GM18526 (cell line): ENCODE data around the gene WDR73.

Source experiments
- POLR2A ChIP-seq: IDR thresholded peaks from 3 replicates; pipeline ENCODE4 v1.6.1; 2011; ENCODE audit not compliant: insufficient read length; ENCODE audit errors: extremely low read depth

Gene WDR73

DNA sequence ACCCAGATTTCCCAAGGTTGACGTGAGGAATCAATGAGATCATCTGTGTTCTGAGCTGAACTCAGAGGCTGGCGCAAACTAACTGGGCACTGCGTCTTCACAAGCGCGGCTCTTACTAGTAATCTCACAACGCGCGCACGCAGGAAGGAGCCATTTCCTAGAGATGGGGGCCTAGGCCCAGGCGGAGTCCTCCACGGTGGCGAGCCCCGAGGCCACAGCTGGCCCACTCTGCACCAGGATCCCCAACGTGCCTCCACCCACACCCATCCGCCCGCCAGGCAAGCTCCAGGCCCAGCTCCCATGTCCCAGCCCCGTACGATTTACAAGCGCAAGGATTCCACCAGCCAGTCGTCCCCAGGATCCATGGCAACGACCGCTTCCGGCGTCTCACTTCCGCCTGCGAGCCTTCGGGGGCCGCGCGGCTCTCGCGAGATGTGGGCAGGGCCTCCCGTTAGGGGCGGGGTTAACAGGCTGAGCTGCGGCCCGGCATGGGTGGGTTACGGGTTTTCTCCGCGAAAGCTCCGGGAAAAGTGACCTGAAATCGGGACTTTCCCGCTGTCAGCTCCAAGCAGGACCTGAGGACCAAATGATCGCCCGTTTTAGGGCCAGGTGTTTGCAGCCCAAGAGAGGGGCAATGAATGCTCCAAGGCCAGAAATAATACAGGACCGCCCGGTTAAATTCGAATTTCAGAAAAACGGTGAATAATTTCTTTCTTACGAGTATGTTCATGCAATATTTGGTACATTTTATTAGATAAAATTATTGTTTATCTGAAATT, at the start of gene WDR73:
Gene WDR73, minus strand, starts transcription at position 374 of the 779 bp plus-strand sequence. Its CDS starts 9 bp downstream, at position 365.
- TF ChIP-seq POLR2A = peak; percentile 50

DNA sequence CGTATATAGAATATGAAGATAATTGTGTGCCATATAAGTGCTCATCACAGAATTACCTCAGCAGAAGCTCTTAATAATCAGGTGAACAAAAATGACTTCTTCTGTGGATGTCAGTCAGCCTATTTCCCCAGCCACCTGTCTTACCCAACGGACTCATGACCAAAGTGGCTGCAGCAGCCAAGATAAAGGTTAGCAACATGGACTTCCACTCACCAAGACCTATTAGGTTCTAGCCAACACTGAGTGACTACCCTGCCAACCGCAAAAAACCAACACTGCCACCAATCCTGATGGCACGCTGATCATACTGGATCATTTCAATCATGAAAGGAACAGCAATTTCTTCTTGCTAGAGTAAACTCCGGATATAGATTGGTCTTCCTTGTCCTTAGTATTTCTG, 49.7 kb upstream of the WDR73 start:
- no peak for TF ChIP-seq POLR2A

DNA sequence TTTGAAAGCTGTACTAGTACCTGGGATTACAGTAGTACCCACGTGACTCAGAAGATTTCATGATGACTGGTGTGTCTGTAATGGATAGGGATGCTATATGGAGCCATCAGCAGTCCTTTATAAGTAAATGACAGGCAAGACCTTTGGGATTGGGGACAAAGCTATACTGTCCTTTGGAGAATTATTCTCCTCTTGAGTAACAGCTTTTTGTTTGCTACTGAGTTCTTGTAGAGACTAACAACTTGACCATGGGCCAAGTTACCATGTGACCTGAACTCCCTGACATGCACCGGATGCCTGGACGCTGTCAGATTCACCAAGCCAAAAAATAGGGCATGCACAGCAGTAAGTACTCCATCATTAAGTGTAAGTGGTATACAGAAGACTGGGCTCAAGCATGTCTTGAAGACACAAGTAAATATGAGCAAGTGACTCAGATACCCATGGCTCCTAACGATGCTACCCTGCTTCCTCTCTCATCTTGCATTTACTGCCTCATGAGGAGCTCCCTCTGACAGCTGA, 48.9 kb upstream of the WDR73 start:
- TF ChIP-seq POLR2A = no peak

DNA sequence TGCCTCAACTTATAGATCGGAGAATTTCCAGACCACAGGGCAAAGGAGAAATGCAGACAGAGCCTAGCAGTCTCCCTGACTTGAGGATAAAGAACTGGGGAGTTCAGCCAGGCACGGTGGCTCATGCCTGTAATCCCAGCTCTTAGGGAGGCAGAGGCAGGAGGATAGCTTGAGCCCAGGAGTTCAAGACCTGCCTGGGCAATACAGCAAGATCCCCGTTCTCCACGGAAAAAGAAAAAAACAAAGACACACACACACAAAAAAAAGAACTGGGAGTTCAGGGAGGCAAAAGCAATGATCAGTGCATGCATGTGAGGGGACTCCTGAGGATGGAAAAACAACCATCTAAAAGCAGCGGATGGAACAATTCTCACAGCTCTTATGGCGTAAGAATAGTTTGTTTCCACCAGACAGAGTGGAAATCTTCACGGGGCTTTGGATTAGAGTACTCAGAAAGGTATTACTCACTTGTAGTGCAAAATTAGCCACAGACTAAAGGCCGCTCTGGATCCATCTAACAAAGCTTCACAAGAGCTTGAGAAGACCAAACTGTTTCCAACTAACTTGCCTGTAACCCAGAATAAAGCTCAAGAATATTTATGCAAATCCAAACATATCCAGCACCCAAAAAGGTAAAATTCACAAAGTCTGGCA, 45.6 kb upstream of the WDR73 start:
- TF ChIP-seq POLR2A = no peak

DNA sequence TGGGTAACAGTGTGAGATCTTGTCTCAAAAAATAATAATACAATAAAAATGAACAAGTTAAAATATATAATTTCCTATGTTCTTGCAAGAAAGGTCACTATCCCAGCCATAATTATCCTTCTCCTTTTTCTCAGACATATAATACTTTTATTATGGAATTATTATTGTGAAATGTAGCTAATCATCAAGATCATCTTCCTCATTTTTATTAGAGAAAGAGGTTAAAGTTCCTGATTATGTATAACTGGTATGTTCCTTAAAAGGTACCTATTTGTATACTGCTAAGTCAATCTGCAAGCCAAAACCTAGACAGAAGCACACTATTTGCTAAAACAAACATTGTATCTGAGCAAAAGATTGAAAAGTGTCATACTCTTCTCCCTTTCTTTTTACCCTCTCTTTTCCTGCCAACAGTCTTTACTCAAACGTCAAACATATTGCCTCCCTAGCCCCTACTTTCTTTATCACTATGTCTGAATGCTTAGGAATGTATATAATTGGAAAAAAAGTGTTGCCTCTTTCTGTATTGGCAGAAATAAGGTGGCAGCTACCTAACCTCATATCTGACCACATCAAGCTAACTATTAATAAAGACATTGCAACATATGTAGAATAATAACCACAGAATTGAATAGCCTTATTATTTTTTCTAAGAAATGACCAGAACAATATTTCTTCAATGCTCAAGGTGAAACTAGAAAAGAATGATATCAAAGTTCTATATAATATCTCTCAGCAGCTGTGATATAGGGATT, 43.3 kb upstream of the WDR73 start:
- no peak for TF ChIP-seq POLR2A

DNA sequence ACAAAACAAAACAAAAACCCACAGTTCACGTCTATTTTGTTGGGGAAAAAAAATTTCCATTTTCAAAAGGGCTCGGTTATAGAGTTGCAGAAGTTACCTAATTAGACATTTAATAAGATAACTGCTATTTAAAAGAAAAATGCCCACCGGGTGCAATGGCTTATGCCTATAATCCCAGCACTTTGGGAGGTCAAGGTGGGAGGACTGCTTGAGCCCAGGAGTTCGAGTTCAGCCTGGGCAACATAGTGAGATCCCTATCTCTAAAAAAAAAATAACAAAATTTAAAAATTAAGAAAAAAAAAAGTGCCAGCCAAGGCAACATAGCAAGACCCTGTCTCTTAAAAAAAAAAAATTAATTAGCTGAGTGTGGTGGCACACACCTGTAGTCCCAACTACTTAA, 42.7 kb upstream of the WDR73 start:
- no peak for TF ChIP-seq POLR2A

DNA sequence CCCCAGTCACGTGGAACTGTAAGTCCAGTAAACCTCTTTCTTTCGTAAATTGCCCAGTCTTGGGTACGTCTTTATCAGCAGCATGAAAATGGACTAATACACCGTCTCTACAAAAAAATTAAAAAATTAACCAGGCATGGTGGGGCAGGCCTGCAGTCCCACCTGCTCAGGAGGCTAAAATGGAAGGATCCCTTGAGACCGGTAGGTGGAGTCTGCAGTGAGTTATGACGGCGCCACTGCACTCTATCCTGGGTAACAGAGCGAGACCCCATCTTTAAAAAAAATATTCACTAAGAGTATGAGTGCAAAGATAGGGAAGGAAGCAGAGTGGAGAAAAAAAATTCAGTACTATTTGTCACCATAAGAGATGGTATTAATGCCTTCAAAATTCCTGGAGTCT, 36.3 kb upstream of the WDR73 start:
- TF ChIP-seq POLR2A = no peak

DNA sequence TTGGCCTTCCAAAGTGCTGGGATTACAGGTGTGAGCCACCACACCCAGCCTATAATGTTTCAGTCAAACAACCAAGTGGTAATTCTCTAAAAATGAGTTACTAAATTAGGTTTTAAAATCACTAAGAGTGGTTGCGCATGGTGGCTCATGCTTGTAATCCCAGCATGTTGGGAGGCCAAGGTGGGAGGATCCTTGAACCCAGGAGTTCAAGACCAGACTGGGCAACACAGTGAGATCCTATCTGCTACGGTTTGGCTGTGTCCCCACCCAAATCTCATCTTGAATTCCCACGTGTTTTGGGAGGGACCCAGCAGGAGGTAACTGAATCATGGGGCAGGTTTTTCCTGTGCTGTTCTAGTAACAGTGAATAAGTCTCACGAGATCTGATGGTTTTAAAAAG, 35.8 kb upstream of the WDR73 start:
- TF ChIP-seq POLR2A = no peak

DNA sequence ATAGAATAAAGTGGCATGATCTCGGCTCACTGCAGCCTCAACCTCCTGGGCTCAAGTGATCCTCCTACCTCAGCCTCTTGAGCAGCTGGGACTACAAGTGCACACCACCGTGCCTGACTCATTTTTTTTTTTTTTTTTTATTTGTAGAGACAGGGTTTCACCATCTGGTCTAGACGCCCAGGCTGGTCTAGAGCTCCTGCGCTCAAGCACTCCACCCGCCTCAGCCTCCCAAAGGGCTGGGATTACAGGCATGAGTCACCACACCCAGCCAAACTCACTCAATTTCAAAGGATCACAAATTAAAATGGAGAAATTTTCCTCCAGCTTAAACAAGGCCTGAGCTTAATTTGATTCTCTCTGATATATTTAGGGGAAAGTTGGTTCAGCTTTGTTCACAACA, 31.2 kb upstream of the WDR73 start:
- TF ChIP-seq POLR2A = no peak

DNA sequence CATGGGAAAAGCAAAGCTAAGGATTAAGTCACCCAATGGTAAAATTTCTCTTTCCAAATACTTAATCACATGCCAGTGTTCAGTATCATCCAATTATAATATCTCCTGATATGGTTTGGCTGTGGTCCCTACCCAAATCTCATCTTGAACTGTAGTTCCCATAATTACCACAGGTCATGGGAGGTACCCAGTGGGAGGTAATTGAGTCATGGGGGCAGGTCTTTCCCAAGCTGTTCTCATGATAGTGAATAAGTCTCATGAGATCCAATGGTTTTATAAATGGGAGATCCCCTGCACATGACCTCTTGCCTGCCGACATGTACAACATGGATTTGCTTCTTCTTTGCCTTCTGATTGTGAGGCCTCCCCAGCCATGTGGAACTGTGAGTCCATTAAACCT, 30.0 kb upstream of the WDR73 start:
- TF ChIP-seq POLR2A = no peak

DNA sequence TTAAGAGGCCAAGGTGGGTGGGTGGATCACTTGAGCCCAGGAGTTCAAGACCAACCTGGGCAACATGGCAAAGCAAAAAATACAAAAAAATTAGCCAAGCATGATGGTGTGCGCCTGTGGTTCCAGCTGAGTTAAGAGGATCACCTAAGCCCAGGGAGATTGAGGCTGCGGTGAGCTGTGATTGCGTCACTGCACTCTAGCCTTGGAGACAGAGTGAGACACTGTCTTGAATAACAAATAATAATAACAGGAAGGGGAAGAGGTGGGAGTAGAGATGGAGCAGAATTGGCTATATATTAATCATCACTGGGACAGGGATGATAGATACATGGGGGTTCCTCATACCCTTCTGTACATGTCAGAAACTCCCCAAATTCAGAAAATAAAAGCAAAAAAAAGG, 27.7 kb upstream of the WDR73 start:
- no peak for TF ChIP-seq POLR2A

DNA sequence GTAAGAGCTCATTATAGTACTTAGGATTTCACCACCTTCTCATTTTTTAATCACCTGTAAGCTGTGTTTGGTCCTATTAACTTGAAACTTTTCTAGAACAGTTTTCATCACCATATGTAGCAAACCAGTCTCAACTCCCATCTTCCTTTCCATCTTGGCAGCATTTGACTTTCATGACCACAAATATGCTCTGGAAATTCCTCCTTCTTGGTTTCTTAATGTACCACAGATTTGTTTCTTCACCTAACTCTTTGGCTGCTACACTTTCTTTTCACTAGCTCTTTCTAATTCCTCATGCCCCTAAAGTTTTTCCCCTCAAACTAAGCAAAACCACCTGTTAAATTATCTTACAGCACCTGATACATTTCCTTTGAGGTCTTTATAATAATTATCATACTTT, 17.1 kb upstream of the WDR73 start:
- no peak for TF ChIP-seq POLR2A

DNA sequence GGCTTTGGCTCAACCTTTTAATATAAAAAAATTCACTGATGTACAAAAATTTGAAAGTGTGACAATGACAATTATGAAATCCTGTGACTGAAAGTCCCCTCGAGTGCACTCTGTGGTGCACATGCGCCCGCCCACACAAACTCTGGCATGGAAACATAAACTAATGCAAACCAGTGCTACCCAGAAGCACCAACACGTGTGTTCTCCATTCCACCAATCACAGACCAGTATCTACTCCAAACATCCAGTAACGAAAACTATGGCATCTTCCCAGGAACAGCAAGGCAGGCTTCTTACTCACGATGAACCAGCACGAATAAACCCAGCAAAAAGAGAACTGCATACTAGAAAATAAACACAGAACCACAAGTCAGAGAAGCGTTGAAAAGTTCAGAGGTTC, 15.6 kb upstream of the WDR73 start:
- no peak for TF ChIP-seq POLR2A

DNA sequence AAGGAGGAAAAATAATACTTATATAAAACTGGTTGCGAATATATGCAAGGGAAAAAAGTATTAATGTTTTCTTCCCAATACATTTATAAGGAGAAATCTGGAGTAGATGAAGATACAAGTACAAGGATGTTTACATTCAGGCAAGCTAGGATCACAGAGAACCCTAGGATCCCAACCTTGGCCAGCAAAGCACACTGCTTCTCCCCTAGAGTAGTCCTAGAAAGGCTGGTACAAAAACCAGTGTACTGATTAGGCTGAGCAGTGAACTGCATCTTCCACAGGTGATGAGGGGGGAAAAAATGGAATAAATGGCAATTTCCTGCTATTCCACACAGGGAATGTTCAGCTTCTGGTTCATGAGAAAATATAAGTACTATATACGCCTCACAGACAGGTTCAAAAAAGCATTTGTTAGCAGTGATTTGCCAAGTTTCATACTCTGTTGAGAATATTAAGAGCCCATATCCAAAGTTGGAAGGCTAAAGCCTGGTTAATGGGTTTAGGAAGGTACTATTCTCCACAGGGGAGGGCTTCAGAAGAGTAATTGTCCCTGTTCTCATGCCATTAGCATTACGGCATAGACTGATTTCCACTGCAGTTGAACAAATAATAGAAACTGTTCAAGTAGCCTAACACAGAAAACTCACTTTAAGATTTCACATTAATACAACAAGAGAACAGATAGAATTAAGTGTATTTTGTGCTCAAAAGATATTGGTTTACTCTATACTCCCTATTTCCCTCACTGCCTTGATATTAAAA, 14.3 kb upstream of the WDR73 start:
- no peak for TF ChIP-seq POLR2A

DNA sequence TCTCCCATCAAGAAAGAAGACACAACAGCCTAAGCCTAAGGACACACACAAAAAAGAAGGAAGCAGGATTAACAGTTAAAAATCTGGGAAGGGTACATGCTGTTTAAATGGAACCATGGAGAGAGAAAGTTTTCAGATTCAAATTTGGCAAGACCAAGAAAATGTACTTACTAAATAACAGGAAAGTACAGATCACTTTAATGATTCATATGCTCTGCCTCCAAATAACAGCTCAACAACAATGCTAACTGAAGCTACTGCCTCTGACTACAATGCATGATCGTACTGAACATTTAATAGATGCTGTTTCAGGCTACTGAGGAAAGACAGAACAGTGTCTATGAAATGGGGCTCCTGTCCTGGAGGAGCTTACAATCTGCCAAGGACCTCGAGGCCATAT, 12.3 kb upstream of the WDR73 start:
- no peak for TF ChIP-seq POLR2A
